GM19467 (cell line): Measurements from ENCODE around the gene TBC1D4.
A peak's percentile ranks its signal among the peaks of the same experiment; 100 is the strongest.

Source experiments
- ATAC-seq: cut with Tn5 transposase; IDR thresholded peaks from one replicate; pipeline ENCODE4 v1.9.1; 2021; ENCODE audit warnings: mild to moderate bottlenecking, moderate library complexity; ENCODE audit not compliant: unreplicated experiment

TBC1D4 gene

GRCh38 chr13:75489502-75490263, 7.7 kb upstream of the TBC1D4 start:
- peak; percentile 85 for ATAC-seq

- ATAC-seq, result no peak
Measured at GRCh38 chr13:75486146-75487062, 4.4 kb upstream of the TBC1D4 start.

- ATAC-seq, result no peak
Measured at GRCh38 chr13:75485286-75486062, 3.5 kb upstream of the TBC1D4 start.

- no peak for ATAC-seq
Measured at GRCh38 chr13:75482820-75483079, 781 bp upstream of the TBC1D4 start.

- peak; percentile 20 for ATAC-seq
Measured at GRCh38 chr13:75481176-75482069, 546 bp downstream of the TBC1D4 start.

- peak; percentile 10 for ATAC-seq
Measured at GRCh38 chr13:75480671-75481175, 1.2 kb downstream of the TBC1D4 start.

DNA sequence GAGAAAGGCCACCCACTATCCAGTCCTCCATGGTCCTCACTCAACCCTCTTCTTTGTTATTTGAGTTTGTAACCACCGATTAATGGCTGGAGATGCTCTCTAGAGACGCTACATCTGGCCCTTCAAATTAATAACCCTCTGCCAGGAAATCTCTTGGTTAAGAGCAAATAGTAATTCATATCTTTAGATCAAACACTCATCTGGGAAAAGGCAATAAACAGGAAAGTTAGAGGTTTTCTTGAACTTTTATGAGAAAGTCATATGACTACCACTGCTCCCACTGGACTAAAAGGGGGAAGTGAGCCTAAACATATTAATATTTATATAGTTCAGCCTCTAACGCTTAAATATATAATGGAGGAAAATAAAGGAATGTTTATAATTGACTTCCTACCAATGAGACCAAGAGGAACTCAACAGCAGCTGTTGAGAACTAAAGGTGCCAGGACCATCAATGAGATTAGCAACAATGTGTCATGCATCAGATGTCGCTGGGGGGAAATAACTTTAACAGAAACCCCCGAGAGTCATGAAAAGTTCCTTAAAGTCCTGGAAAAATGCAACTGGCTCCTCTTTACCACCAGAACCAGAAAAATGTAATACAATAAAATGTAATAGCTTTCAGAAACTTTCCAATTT, 2.7 kb downstream of the TBC1D4 start:
- ATAC-seq, result no peak

GRCh38 chr13:75478659-75479058, 3.3 kb downstream of the TBC1D4 start:
- ATAC-seq, result no peak

DNA sequence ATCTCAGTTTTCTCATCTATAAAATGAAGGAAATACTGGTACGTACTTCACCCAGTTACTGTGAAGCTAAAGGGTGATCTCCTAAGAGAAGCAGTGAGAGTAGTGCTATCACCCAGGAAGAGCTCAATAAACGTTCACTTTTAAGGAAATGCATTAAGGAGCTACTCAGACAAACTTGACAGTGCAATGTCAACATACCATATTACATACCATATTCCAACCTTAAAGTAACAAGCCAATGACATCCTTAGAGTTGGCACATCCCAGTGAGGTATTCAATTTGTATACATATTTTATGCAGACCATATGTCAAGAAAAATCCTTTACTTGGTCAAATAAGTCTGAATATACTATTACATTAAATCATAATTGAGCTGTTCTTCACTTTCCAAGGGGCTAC, 7.0 kb downstream of the TBC1D4 start:
- ATAC-seq, result no peak

DNA sequence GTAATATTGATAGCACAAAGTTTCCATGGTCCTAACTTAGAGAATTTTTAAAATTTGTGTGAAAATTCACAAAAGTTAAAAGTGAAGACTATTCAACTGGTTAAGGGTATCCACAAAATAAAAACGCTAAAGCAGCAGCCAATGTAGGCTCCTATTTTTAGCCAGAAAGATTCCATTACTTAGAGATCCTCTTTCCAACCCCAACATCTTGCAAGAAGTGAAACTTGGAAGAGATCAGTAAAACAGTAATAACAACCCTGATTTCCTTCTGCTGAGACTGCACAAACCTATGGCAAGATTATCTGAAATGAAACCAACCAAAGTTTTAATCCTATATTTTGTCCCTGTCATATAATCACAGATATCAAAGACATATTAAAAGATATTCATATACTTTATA, 8.5 kb downstream of the TBC1D4 start:
- no peak for ATAC-seq

DNA sequence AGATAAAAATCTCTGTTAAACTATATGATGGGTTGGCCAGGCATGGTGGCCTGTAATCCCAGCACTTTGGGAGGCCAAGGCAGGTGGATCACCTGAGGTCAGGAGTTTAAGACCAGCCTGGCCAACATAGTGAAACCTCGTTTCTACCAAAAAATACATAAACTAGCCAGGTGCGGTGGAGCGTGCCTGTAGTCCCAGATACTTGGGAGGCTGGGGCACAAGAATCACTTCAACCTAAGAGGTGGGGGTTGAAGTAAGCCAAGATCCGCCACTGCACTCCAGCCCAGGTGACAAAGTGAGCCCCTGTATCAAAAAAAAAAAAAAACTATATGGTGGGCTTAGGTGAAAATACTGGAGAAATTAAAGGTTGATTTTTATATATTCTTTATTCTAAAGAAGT, 11.3 kb downstream of the TBC1D4 start:
- no peak for ATAC-seq

- no peak for ATAC-seq
Measured at GRCh38 chr13:75469047-75469446, 12.9 kb downstream of the TBC1D4 start.

- ATAC-seq, result no peak
Measured at GRCh38 chr13:75468602-75469001, 13.4 kb downstream of the TBC1D4 start.

GRCh38 chr13:75468098-75468497, 13.9 kb downstream of the TBC1D4 start:
- no peak for ATAC-seq

GRCh38 chr13:75467040-75467728, 14.8 kb downstream of the TBC1D4 start:
- no peak for ATAC-seq

GRCh38 chr13:75465236-75465635, 16.7 kb downstream of the TBC1D4 start:
- ATAC-seq, result no peak

DNA sequence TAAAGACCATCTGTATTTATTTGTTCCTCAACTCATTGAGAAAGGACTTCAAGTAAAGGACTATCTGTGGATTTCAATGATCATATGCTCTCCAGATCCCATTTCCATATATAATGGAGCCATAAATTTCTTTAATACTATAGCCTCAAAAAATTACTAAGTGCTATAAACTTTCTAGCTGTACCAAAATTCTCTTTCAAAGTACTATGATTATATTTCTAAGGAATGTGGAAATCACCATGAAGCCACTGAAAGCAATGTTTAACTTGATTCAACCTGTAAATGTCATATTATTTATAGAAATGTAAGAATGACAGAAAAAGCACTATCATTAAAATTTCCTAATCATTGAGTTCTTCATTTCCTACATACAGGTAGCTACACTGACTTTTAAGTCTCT, 20.7 kb downstream of the TBC1D4 start:
- no peak for ATAC-seq

DNA sequence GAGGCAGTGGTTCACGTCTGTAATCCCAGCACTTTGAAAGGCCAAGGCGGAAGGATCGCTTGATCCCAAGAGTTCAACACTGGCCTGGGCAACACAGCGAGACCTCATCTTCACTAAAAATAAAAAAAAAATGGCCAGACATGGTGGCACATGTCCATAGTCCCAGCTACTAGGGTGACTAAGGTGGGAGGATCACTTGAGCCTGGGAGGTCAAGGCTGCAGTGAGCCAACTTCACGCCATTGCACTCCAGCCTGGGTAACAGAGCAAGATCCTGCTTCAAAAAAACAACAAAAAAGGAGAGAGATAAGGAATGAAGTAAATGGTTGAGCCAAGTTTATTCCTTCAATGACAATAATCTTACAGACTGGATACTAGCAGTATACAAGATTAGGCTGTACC, 21.3 kb downstream of the TBC1D4 start:
- ATAC-seq, result no peak

- ATAC-seq, result peak; percentile 99
Measured at GRCh38 chr13:75458696-75459422, 23.1 kb downstream of the TBC1D4 start.
